Mucosa of descending colon (tissue), 3 donors: ENCODE measurements around the gene LIMK1. TPM values are rescaled to one million over a fixed set of nuclear protein-coding genes. Genes with fewer than 3 reads are reported as not detected.

Source experiments
- ATAC-seq: fragments of 200-7000 bp; cut with Tn5 transposase; one replicate; pipeline ENCODE4 v1.9.1; 2020; ENCODE audit warnings: mild to moderate bottlenecking, moderate library complexity
- DNase-seq, 3 donors: peaks; one replicate each; pipeline ENCODE4 v3.0.0-alpha.2; 2020
- H3K36me3 ChIP-seq: fragments of 200-600 bp; one replicate; pipeline ENCODE4 v1.8.0; 2021; ENCODE audit warnings: low read depth, mild to moderate bottlenecking
- H3K4me1 ChIP-seq: fragments of 200-600 bp; one replicate; pipeline ENCODE4 v1.8.0; 2021; ENCODE audit warnings: low read depth, mild to moderate bottlenecking
- H3K4me3 ChIP-seq: fragments of 200-600 bp; one replicate; pipeline ENCODE4 v1.8.0; 2021; ENCODE audit warnings: mild to moderate bottlenecking
- H3K9me3 ChIP-seq: fragments of 200-600 bp; one replicate; pipeline ENCODE4 v1.8.0; 2021; ENCODE audit warnings: mild to moderate bottlenecking
- intact Hi-C, 2 donors: fragments of 100-400 bp; cut with DNase I in 1 of 2; cut with micrococcal nuclease in 1 of 2; formaldehyde crosslinking; loops; one replicate each; pipeline versions ENCODE4 v1.11.0 to v1.11.1; 2022; cut with DNase I, micrococcal nuclease
- total RNA-seq, 3 donors: library from RNA; stranded (reverse); fragmentation: NEBNext Ultra II Directional in 2 of 3; extraction: Animal tissue kit (Norgen Biotek cat#: 25700) in 2 of 3; gene quantifications; one replicate each; pipeline versions ENCODE4 v1.2.1 to v1.2.4, GENCODE V29; 2021 to 2023
- TF ChIP-seq, protein P1 (sequence below): fragments of 200-600 bp; IDR thresholded peaks from one replicate; pipeline ENCODE4 v1.8.0; 2022; ENCODE audit warnings: antibody characterized with exemption, mild to moderate bottlenecking
- donor health status: DM: no; HTN: no; CAD: no; lungs with moderate emphysema.
- donor health status: DM: no; HTN: no; CAD: no.
- donor health status: DM: no; HTN: yes; CAD: no.

Gene LIMK1
- total RNA-seq, 3 donors from 2014 or later: 12.0 to 15.6 (median 12.1) TPM

- H3K9me3 ChIP-seq: no peaks in the 10 kb centered on the region
- ATAC-seq (no peak), DNase-seq (no peak)
- H3K4me1 ChIP-seq: peaks cover 28% of the 10 kb centered on the region
- no peaks in the 10 kb centered on the region for H3K36me3 ChIP-seq
- no peak overlapping the region for H3K4me3 ChIP-seq
- TF ChIP-seq, protein P1, sequence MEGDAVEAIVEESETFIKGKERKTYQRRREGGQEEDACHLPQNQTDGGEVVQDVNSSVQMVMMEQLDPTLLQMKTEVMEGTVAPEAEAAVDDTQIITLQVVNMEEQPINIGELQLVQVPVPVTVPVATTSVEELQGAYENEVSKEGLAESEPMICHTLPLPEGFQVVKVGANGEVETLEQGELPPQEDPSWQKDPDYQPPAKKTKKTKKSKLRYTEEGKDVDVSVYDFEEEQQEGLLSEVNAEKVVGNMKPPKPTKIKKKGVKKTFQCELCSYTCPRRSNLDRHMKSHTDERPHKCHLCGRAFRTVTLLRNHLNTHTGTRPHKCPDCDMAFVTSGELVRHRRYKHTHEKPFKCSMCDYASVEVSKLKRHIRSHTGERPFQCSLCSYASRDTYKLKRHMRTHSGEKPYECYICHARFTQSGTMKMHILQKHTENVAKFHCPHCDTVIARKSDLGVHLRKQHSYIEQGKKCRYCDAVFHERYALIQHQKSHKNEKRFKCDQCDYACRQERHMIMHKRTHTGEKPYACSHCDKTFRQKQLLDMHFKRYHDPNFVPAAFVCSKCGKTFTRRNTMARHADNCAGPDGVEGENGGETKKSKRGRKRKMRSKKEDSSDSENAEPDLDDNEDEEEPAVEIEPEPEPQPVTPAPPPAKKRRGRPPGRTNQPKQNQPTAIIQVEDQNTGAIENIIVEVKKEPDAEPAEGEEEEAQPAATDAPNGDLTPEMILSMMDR: no peak
- intact Hi-C loops: loop anchor here in 1 of 2 donors (10.0 kb wide), 1 partner anchor 121 kb away; no protein-coding TSS in a partner anchor
These were observed 20.0 kb upstream of the LIMK1 start for GRCh38 chr7:74063646-74064045.

DNA sequence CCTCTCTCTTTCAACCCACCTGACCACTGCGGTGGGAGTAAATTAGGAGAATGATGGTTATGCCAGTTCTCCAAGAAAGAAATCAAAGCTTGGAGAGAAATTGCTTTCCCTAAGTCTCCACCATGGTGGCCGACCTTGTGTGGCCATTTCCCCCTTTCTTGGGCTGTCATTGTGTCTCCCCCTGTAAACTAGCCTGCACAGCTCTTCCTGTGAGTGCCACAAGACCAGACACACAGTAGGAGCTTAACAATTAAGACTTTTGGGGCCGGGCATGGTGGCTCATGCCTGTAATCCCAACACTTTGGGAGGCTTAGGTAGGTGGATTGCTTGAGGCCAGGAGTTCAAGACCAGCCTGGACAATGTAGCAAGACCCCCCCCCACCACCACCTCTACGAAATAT, 18.9 kb upstream of the LIMK1 start:
- Histone ChIP-seq H3K4me1 (peaks cover 25% of the 10 kb centered on the region), H3K4me3 (no peak overlapping the region), H3K36me3 (no peaks in the 10 kb centered on the region), H3K9me3 (no peaks in the 10 kb centered on the region)
- DNase-seq (no peak), ATAC-seq (no peak)
- intact Hi-C loops: loop anchor here in 1 of 2 donors (10.0 kb wide), 1 partner anchor 120 kb away; no protein-coding TSS in a partner anchor
- TF ChIP-seq, protein P1: no peak

- Histone ChIP-seq H3K4me1 (peaks cover 11% of the 10 kb centered on the region), H3K4me3 (no peak overlapping the region), H3K9me3 (no peaks in the 10 kb centered on the region), H3K36me3 (no peaks in the 10 kb centered on the region)
- intact Hi-C loops: loop anchor here in 1 of 2 donors (10.0 kb wide), 1 partner anchor 118 kb away; no protein-coding TSS in a partner anchor
- ATAC-seq (no peak), DNase-seq (peak in 2 of 3 donors; percentile 27 to 44)
- TF ChIP-seq, protein P1: no peak
These were observed 17.0 kb upstream of the LIMK1 start for GRCh38 chr7:74066626-74067025.

GRCh38 chr7:74068378-74069085, 15.1 kb upstream of the LIMK1 start:
- DNase-seq (peak in 2 of 3 donors; percentile 29 to 46), ATAC-seq (no peak)
- no peaks in the 10 kb centered on the region for H3K4me1 ChIP-seq

GRCh38 chr7:74069086-74069541, 14.5 kb upstream of the LIMK1 start:
- no peaks in the 10 kb centered on the region for H3K4me1 ChIP-seq
- intact Hi-C loops: loop anchor here in 1 of 2 donors (10.0 kb wide), 1 partner anchor 116 kb away; no protein-coding TSS in a partner anchor
- no peak overlapping the region for H3K4me3 ChIP-seq
- no peaks in the 10 kb centered on the region for H3K9me3 ChIP-seq
- DNase-seq: peak in 2 of 3 donors; percentile 29 to 52
- TF ChIP-seq, protein P1: no peak
- ATAC-seq: no peak
- no peaks in the 10 kb centered on the region for H3K36me3 ChIP-seq

More at GRCh38 chr7:74068378-74069085, 15.1 kb upstream of the LIMK1 start:
- Histone ChIP-seq H3K4me3 (no peak overlapping the region), H3K36me3 (no peaks in the 10 kb centered on the region), H3K9me3 (no peaks in the 10 kb centered on the region)
- intact Hi-C loops: loop anchor here in 1 of 2 donors (10.0 kb wide), 1 partner anchor 116 kb away; no protein-coding TSS in a partner anchor
- TF ChIP-seq, protein P1: no peak
